K562 (cell line): ENCODE results near the gene KCNN4. TPM values are rescaled to one million over a fixed set of nuclear protein-coding genes. Genes with fewer than 3 reads are reported as not detected.

Source experiments
- ASH1L ChIP-seq: fragments of 450-650 bp; IDR thresholded peaks from 2 replicates; pipeline ENCODE4 v1.6.1; 2018; ENCODE audit warnings: borderline replicate concordance, mild to moderate bottlenecking, low read depth; ENCODE audit not compliant: partially characterized antibody
- CBFA2T3 ChIP-seq: fragments of 450-650 bp; IDR thresholded peaks from 2 replicates; pipeline ENCODE4 v1.6.1; 2017
- CEBPZ ChIP-seq: fragments of 150-350 bp; IDR thresholded peaks from 2 replicates; pipeline ENCODE4 v1.6.1; 2014; ENCODE audit warnings: low read depth, mild to moderate bottlenecking, low read length, borderline replicate concordance
- FOXA3 ChIP-seq, 2 experiments: fragments of 450-650 bp in 1 of 2; sonication (generic) in 1 of 2; formaldehyde crosslinking; IDR thresholded peaks in 1 of 2; conservative IDR thresholded peaks in 1 of 2; 2 replicates each; pipeline versions ENCODE4 v1.4.0 to v1.8.0; 2020 to 2022; ENCODE audit warnings: mild to moderate bottlenecking in 2 of 2, missing genetic modification reagents in 1 of 2
- ILK ChIP-seq: fragments of 450-650 bp; IDR thresholded peaks from 2 replicates; pipeline ENCODE4 v1.6.1; 2016; ENCODE audit warnings: missing genetic modification characterization, low read depth, mild to moderate bottlenecking, missing compliant biosample characterization, moderate library complexity, borderline replicate concordance
- MGA ChIP-seq: fragments of 450-650 bp; IDR thresholded peaks from 2 replicates; pipeline ENCODE4 v1.6.1; 2016; ENCODE audit warnings: mild to moderate bottlenecking, moderate library complexity
- TCFL5 ChIP-seq: fragments of 250-450 bp; sonication (Bioruptor Pico); conservative IDR thresholded peaks from 2 replicates; pipeline ENCODE4 v1.6.1; 2021; ENCODE audit warnings: mild to moderate bottlenecking, moderate library complexity, matching md5 sums
- ZBTB8A ChIP-seq: fragments of 450-650 bp; IDR thresholded peaks from 2 replicates; pipeline ENCODE4 v1.6.1; 2018; ENCODE audit warnings: mild to moderate bottlenecking, moderate library complexity; ENCODE audit not compliant: partially characterized antibody
- ZFP1 ChIP-seq: fragments of 450-650 bp; formaldehyde crosslinking; IDR thresholded peaks from 2 replicates; pipeline ENCODE4 v1.4.0; 2020; ENCODE audit warnings: mild to moderate bottlenecking, mixed read lengths
- ZNF431 ChIP-seq: sonication (generic); formaldehyde crosslinking; IDR thresholded peaks from 2 replicates; pipeline ENCODE4 v1.8.0; 2022; ENCODE audit warnings: mild to moderate bottlenecking, missing genetic modification reagents
- ZNF444 ChIP-seq: fragments of 250-450 bp; sonication (Bioruptor Pico); IDR thresholded peaks from 2 replicates; pipeline ENCODE4 v1.4.0; 2020; ENCODE audit warnings: mild to moderate bottlenecking, moderate library complexity
- ZNF561 ChIP-seq: fragments of 450-650 bp; formaldehyde crosslinking; conservative IDR thresholded peaks from 2 replicates; pipeline ENCODE4 v1.4.0; 2020; ENCODE audit warnings: mild to moderate bottlenecking, moderate library complexity
- ZNF589 ChIP-seq: fragments of 200-800 bp; sonication (Bioruptor generic); IDR thresholded peaks from 2 replicates; pipeline ENCODE4 v1.6.1; 2016; ENCODE audit warnings: low read depth, missing genetic modification characterization, missing compliant biosample characterization
- polyA plus RNA-seq, 8 experiments: library from polyadenylated mRNA; depleted of rRNA in 4 of 8; stranded (reverse) in 5 of 8; unstranded in 3 of 8; fragments of >200 nt; fragmentation: Nextera tagmentation in 2 of 8; fragmentation: Illumina TruSeq in 1 of 8; extraction: Ambion mirVana in 2 of 8; extraction: Trizol in 1 of 8; gene quantifications; 2 replicates each; pipeline versions ENCODE4 v1.2.1 to v1.2.3, GENCODE V29; 2011 to 2014; ENCODE audit warnings: inconsistent platforms in 1 of 8, missing spikeins in 1 of 8
- total RNA-seq, 7 experiments: library from RNA; depleted of rRNA in 6 of 7; stranded (reverse); fragments of >200 nt in 6 of 7; fragmentation: Illumina TruSeq in 2 of 7; extraction: Trizol in 2 of 7; gene quantifications; 2 replicates each; pipeline versions ENCODE4 v1.2.1 to v1.2.3, GENCODE V29; 2011 to 2021; ENCODE audit warnings: low replicate concordance in 1 of 7

Gene KCNN4
- total and polyA plus RNA-seq, 9 of the 15 experiments (the other 6 are each of a cell fraction or from before 2014, with no cell fraction given) = 0.53 to 37.7 (median 25.9) TPM

- TF ChIP-seq MGA = no peak; the same call in 1 of the 2 replicates
- TF ChIP-seq FOXA3 (CRISPR knock-in tag; conservative IDR thresholded peaks at IDR 0.05 in 1 of 2, IDR thresholded peaks at IDR 0.05 in 1 of 2) = no peak
- no peak for TF ChIP-seq ZFP1
- no peak for TF ChIP-seq ILK (tag)
- TF ChIP-seq ZBTB8A = no peak
- TF ChIP-seq TCFL5 (CRISPR knock-in tag) = no peak
- TF ChIP-seq ZNF431 (CRISPR knock-in tag) = no peak
- no peak for TF ChIP-seq CEBPZ
- TF ChIP-seq ASH1L = no peak
- TF ChIP-seq ZNF561 (CRISPR knock-in tag) = no peak
- TF ChIP-seq ZNF589 = no peak
- no peak for TF ChIP-seq CBFA2T3
- TF ChIP-seq ZNF444 (CRISPR knock-in tag) = no peak
Measured at GRCh38 chr19:43754503-43755255, 26.1 kb downstream of the KCNN4 start, which contains the start of gene SMG9 (continued).
